Panc1 (cell line): ENCODE measurements around the gene RSAD2. TPM values are rescaled to one million over a fixed set of nuclear protein-coding genes. Genes with fewer than 3 reads are reported as not detected.

Experiments used
- ATAC-seq: fragments of 200-7000 bp; cut with Tn5 transposase; 2 replicates; pipeline ENCODE4 v1.9.1; 2020; ENCODE audit warnings: mild to moderate bottlenecking, moderate library complexity
- BruUV-seq: library from RNA; stranded (reverse); fragments of 400-500 nt; replicated peaks from 2 replicates; lab custom pipeline; 2021; lab: Mats Ljungman, UMichigan
- CTCF ChIA-PET: fragments of 300-600 bp; sonication (Branson Sonifier 250); formaldehyde crosslinking; loops from one replicate; lab custom pipeline; 2022; ENCODE audit warnings: antibody characterized with exemption; lab: Charles Lee
- POLR2A ChIA-PET: fragments of 300-600 bp; sonication (Branson Sonifier 250); formaldehyde crosslinking; loops from one replicate; lab custom pipeline; 2022; ENCODE audit warnings: antibody characterized with exemption; lab: Charles Lee
- DNase-seq: peaks from one replicate; pipeline ENCODE4 v3.0.0-alpha.2; 2010; ENCODE audit warnings: low read depth, low spot score
- H3K27ac ChIP-seq: 2 replicates; pipeline ENCODE4 v1.5.1; 2011; ENCODE audit warnings: mild to moderate bottlenecking, low read length, inconsistent platforms
- H3K27me3 ChIP-seq: fragments of 200-500 bp; sonication (Bioruptor generic); 2 replicates; pipeline ENCODE4 v1.6.0; 2014; ENCODE audit warnings: low read length, inconsistent platforms; ENCODE audit not compliant: control insufficient read depth, insufficient read depth
- H3K36me3 ChIP-seq: fragments of 200-500 bp; sonication (Bioruptor generic); 2 replicates; pipeline ENCODE4 v1.5.1; 2014; ENCODE audit warnings: inconsistent platforms, mild to moderate bottlenecking, low read length, moderate library complexity; ENCODE audit not compliant: control insufficient read depth, insufficient read depth
- H3K4me1 ChIP-seq: 2 replicates; pipeline ENCODE4 v1.5.1; 2011; ENCODE audit warnings: inconsistent platforms, mild to moderate bottlenecking, low read length, moderate library complexity; ENCODE audit not compliant: control insufficient read depth, insufficient read depth
- H3K4me3 ChIP-seq, 2 experiments: 2 replicates each; pipeline ENCODE4 v1.5.1; 2011 to 2012; ENCODE audit warnings: low read depth in 2 of 2, low read length in 2 of 2, mild to moderate bottlenecking in 2 of 2, inconsistent platforms in 1 of 2, moderate library complexity in 1 of 2
- H3K9me3 ChIP-seq: fragments of 200-500 bp; sonication (Bioruptor generic); 2 replicates; pipeline ENCODE4 v1.5.1; 2014; ENCODE audit warnings: low read depth, mild to moderate bottlenecking, inconsistent platforms, low read length, moderate library complexity; ENCODE audit not compliant: control insufficient read depth, insufficient read depth
- POLR2AphosphoS5 ChIP-seq: IDR thresholded peaks from 2 replicates; pipeline ENCODE4 v1.6.1; 2012; ENCODE audit warnings: mild to moderate bottlenecking, low read depth, low read length, moderate library complexity
- SIN3A ChIP-seq: IDR thresholded peaks from 2 replicates; pipeline ENCODE4 v1.6.1; 2012; ENCODE audit warnings: low read depth, mild to moderate bottlenecking, low read length, moderate library complexity, borderline replicate concordance; ENCODE audit not compliant: insufficient read depth
- TCF7L2 ChIP-seq: IDR thresholded peaks from 2 replicates; pipeline ENCODE4 v1.6.1; 2011; ENCODE audit warnings: mild to moderate bottlenecking, low read depth, low read length, inconsistent platforms
- in situ Hi-C: cut with HindIII; loops from 2 replicates; pipeline ENCODE4 v1.10.0; 2016; ENCODE audit warnings: low sequenced_read_pairs, low pct_unique_long_range_greater_than_20kb
- intact Hi-C: fragments of 100-400 bp; cut with micrococcal nuclease; formaldehyde crosslinking; loops from one replicate; pipeline ENCODE4 v1.10.0; 2022; ENCODE audit not compliant: unreplicated experiment
- total RNA-seq: library from RNA; stranded (reverse); gene quantifications from one replicate; pipeline ENCODE4 v1.2.1, GENCODE V29; 2021; ENCODE audit not compliant: unreplicated experiment
- TF ChIP-seq, protein P1 (sequence below), 2 experiments: IDR thresholded peaks; 2 replicates each; pipeline ENCODE4 v1.6.1; 2011 to 2012; ENCODE audit warnings: low read depth in 2 of 2, control low read depth in 1 of 2, low read length in 1 of 2, mild to moderate bottlenecking in 1 of 2, moderate library complexity in 1 of 2; ENCODE audit not compliant: insufficient read depth in 1 of 2
- TF ChIP-seq, protein P2 (sequence below): fragments of 450-650 bp; IDR thresholded peaks from 2 replicates; pipeline ENCODE4 v1.5.1; 2017; ENCODE audit warnings: mild to moderate bottlenecking

Gene RSAD2
- total RNA-seq, 1 experiment from 2014 or later = 0.44 TPM

DNA sequence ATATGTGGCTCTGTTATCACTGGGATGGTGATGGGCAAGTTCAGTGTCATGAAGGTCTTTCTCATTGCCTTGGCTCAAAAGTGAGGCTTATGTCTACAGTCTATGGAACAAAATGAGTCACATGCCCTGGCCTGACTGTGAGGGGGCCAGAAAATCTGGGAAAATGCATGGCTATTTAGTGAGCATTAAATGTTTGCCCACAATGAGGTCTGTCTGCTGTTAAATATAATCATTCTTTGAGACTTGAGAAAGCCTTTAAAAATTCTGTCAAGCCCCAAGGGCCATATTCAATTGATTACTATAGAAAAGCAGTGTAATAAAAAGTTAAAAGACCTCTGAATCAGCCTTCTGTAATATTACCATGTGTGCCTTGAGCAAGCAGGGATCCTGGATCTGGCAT, 34.1 kb downstream of the RSAD2 start:
- ChIA-PET CTCF (no interaction called here), POLR2A (no interaction called here)
- Histone ChIP-seq H3K4me1 (no peaks in the 10 kb centered on the region), H3K4me3 (no peak overlapping the region), H3K27ac (no peak overlapping the region), H3K36me3 (no peaks in the 10 kb centered on the region), H3K27me3 (peaks cover 2% of the 10 kb centered on the region; the same call in 1 of the 2 replicates), H3K9me3 (no peaks in the 10 kb centered on the region)
- TF ChIP-seq, protein P1, sequence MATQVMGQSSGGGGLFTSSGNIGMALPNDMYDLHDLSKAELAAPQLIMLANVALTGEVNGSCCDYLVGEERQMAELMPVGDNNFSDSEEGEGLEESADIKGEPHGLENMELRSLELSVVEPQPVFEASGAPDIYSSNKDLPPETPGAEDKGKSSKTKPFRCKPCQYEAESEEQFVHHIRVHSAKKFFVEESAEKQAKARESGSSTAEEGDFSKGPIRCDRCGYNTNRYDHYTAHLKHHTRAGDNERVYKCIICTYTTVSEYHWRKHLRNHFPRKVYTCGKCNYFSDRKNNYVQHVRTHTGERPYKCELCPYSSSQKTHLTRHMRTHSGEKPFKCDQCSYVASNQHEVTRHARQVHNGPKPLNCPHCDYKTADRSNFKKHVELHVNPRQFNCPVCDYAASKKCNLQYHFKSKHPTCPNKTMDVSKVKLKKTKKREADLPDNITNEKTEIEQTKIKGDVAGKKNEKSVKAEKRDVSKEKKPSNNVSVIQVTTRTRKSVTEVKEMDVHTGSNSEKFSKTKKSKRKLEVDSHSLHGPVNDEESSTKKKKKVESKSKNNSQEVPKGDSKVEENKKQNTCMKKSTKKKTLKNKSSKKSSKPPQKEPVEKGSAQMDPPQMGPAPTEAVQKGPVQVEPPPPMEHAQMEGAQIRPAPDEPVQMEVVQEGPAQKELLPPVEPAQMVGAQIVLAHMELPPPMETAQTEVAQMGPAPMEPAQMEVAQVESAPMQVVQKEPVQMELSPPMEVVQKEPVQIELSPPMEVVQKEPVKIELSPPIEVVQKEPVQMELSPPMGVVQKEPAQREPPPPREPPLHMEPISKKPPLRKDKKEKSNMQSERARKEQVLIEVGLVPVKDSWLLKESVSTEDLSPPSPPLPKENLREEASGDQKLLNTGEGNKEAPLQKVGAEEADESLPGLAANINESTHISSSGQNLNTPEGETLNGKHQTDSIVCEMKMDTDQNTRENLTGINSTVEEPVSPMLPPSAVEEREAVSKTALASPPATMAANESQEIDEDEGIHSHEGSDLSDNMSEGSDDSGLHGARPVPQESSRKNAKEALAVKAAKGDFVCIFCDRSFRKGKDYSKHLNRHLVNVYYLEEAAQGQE (IDR thresholded peaks at IDR 0.05; ENCODE audit: insufficient read depth in 1 of 2, low read depth in 2 of 2, low read length in 1 of 2) = no peak
- no peak for DNase-seq
- ATAC-seq = no peak
- intact Hi-C loops (no loop called here), in situ Hi-C loops (no loop called here)
- BruUV-seq = no TSS peak

DNA sequence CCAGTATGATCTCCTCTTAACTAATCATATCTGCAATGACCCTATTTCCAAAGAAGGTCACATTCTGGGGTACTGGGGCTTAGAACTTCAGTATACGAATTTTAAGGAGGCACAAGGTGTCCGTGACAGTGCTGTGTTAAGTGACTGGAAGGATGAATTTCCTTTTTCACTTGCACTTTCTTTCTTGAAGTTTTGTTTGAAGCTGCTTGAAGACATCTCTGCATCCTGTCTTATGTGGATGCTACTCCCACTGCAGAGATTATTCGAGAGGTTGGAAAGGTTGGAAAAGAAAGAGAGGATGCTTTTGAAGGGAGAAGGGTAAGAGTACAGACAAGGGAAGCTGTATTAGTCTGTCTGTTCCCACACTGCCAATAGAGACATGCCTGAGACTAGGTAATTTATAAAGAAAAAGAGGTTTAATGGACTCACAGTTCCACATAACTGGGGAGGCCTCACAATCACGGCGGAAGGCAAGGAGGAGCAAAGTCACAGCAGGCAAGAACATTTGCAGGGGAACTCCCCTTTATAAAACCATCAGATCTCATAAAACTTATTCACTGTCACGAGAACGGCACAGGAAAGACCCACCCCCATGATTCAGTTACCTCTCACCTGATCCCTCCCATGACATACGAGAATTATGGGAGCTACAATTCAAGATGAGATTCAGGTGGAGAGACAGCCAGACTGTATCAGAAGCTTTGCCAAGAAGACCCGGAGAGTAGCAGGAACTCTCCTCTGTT, 36.0 kb downstream of the RSAD2 start:
- Histone ChIP-seq H3K36me3 (no peaks in the 10 kb centered on the region), H3K27me3 (no peaks in the 10 kb centered on the region; the same call in 1 of the 2 replicates), H3K4me1 (no peaks in the 10 kb centered on the region), H3K27ac (no peak overlapping the region), H3K9me3 (no peaks in the 10 kb centered on the region), H3K4me3 (no peak overlapping the region)
- intact Hi-C loops = no loop called here
- no peak for ATAC-seq
- no TSS peak for BruUV-seq
- ChIA-PET POLR2A (no interaction called here), CTCF (no interaction called here)
- in situ Hi-C loops = no loop called here
- no peak for TF ChIP-seq SIN3A
- TF ChIP-seq, protein P2, sequence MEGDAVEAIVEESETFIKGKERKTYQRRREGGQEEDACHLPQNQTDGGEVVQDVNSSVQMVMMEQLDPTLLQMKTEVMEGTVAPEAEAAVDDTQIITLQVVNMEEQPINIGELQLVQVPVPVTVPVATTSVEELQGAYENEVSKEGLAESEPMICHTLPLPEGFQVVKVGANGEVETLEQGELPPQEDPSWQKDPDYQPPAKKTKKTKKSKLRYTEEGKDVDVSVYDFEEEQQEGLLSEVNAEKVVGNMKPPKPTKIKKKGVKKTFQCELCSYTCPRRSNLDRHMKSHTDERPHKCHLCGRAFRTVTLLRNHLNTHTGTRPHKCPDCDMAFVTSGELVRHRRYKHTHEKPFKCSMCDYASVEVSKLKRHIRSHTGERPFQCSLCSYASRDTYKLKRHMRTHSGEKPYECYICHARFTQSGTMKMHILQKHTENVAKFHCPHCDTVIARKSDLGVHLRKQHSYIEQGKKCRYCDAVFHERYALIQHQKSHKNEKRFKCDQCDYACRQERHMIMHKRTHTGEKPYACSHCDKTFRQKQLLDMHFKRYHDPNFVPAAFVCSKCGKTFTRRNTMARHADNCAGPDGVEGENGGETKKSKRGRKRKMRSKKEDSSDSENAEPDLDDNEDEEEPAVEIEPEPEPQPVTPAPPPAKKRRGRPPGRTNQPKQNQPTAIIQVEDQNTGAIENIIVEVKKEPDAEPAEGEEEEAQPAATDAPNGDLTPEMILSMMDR = no peak
- TF ChIP-seq, protein P1 (IDR thresholded peaks at IDR 0.05; ENCODE audit: insufficient read depth in 1 of 2, low read depth in 2 of 2, low read length in 1 of 2) = no peak
- TF ChIP-seq POLR2AphosphoS5 = no peak
- no peak for TF ChIP-seq TCF7L2
- no peak for DNase-seq
